Omental fat pad (tissue), 4 donors: ENCODE data around the gene TSPAN1. TPM values are rescaled to one million over a fixed set of nuclear protein-coding genes. Genes with fewer than 3 reads are reported as not detected.

Experiments used
- ATAC-seq: fragments of 150-250 bp; one replicate; pipeline ENCODE4 v1.9.1; 2016; ENCODE audit warnings: mild to moderate bottlenecking, moderate library complexity; ENCODE audit not compliant: low FRiP score
- DNase-seq: peaks from one replicate; pipeline ENCODE4 v3.0.0-alpha.2; 2019; ENCODE audit warnings: low spot score
- CTCF ChIP-seq, 3 donors: fragments of 450-650 bp; IDR thresholded peaks; one replicate each; pipeline ENCODE4 v1.5.1; 2016 to 2017; ENCODE audit warnings: antibody characterized with exemption in 3 of 3, mild to moderate bottlenecking in 3 of 3, moderate library complexity in 2 of 3
- total RNA-seq, 4 donors: library from RNA; depleted of rRNA; stranded (reverse); fragments of >200 nt; gene quantifications; one replicate each; pipeline ENCODE4 v1.1.0, GENCODE V29; 2016

Gene TSPAN1
- total RNA-seq, 4 donors from 2014 or later: 0.84 to 1.2 (median 1.2) TPM; not detected in 1

- ATAC-seq (peak; percentile 99), DNase-seq (peak; percentile 89)
- no peak for TF ChIP-seq CTCF (IDR thresholded peaks at IDR 0.05)
Observed at GRCh38 chr1:46132529-46133180, 42.2 kb upstream of the TSPAN1 start, which contains the start of gene PIK3R3. Gene PIK3R3, minus strand, starts transcription at chr1:46132629. Its CDS starts 677 bp downstream, at chr1:46131952.

GRCh38 chr1:46133181-46133658 is 41.7 kb upstream of the TSPAN1 start:
- TF ChIP-seq CTCF (IDR thresholded peaks at IDR 0.05): no peak
- DNase-seq: peak; percentile 28
- ATAC-seq: peak; percentile 38

- DNase-seq (no peak), ATAC-seq (no peak)
- TF ChIP-seq CTCF (IDR thresholded peaks at IDR 0.05): no peak
Observed at GRCh38 chr1:46133781-46134350, 41.0 kb upstream of the TSPAN1 start.

- ATAC-seq (peak; percentile 12), DNase-seq (no peak)
- no peak for TF ChIP-seq CTCF (IDR thresholded peaks at IDR 0.05)
Observed at GRCh38 chr1:46134660-46135331, 40.1 kb upstream of the TSPAN1 start.

GRCh38 chr1:46136711-46137110 is 38.2 kb upstream of the TSPAN1 start:
- DNase-seq (no peak), ATAC-seq (no peak)
- TF ChIP-seq CTCF (IDR thresholded peaks at IDR 0.05): no peak

GRCh38 chr1:46137916-46138315 is 37.0 kb upstream of the TSPAN1 start:
- no peak for ATAC-seq
- no peak for DNase-seq
- no peak for TF ChIP-seq CTCF (IDR thresholded peaks at IDR 0.05)
